ENCODE measurements around the gene EBI3.

DNA sequence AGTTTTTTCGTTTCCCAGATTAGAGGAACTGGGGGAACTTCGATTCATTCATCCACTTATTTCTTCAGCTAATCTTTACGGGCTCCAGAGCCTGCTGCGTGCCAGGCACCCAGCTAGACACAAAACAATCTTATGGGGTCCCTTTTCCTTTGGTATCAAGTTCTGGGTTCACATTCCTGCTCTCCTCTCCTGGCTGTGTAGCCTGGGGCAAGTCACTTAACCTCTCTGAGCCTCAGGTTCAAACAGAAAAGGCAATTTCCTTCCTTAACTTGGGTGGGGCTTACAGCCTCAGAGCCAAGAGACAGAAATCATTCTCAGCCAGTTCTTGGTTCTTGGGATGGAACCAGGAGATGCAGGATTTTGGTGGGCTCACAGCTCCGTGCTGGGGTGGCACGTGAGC is 55.7 kb downstream of the EBI3 start:
- TF ChIP-seq, protein P1, sequence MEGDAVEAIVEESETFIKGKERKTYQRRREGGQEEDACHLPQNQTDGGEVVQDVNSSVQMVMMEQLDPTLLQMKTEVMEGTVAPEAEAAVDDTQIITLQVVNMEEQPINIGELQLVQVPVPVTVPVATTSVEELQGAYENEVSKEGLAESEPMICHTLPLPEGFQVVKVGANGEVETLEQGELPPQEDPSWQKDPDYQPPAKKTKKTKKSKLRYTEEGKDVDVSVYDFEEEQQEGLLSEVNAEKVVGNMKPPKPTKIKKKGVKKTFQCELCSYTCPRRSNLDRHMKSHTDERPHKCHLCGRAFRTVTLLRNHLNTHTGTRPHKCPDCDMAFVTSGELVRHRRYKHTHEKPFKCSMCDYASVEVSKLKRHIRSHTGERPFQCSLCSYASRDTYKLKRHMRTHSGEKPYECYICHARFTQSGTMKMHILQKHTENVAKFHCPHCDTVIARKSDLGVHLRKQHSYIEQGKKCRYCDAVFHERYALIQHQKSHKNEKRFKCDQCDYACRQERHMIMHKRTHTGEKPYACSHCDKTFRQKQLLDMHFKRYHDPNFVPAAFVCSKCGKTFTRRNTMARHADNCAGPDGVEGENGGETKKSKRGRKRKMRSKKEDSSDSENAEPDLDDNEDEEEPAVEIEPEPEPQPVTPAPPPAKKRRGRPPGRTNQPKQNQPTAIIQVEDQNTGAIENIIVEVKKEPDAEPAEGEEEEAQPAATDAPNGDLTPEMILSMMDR (optimal IDR thresholded peaks at IDR 0.05 in 1 of 3, IDR thresholded peaks at IDR 0.05 in 1 of 3, conservative IDR thresholded peaks at IDR 0.05 in 1 of 3; ENCODE audit: extremely low read depth in 1 of 3, insufficient read depth in 2 of 3, low read length in 3 of 3) = no peak
- no peak for TF ChIP-seq EZH2 (IDR thresholded peaks at IDR 0.05; ENCODE audit: low read length)
